Liver (tissue), 9 donors: ENCODE measurements around the gene MYO9A. TPM values are rescaled to one million over a fixed set of nuclear protein-coding genes. Genes with fewer than 3 reads are reported as not detected.

Experiments
- DNase-seq: peaks from one replicate; pipeline ENCODE4 v3.0.0-alpha.2; 2017; ENCODE audit warnings: low spot score
- H3K27ac ChIP-seq, 2 donors: one replicate each; pipeline ENCODE4 v1.7.0; 2013; ENCODE audit warnings: inconsistent platforms in 2 of 2, low read length in 2 of 2, control low read depth in 1 of 2, low read depth in 1 of 2, mild to moderate bottlenecking in 1 of 2
- H3K27me3 ChIP-seq, 4 donors: one replicate each; pipeline versions ENCODE4 v1.6.1 to v1.7.0; 2013; ENCODE audit warnings: low read length in 3 of 4, inconsistent platforms in 1 of 4, mild to moderate bottlenecking in 1 of 4, moderate library complexity in 1 of 4; ENCODE audit not compliant: control insufficient read depth in 4 of 4, insufficient read depth in 4 of 4
- H3K36me3 ChIP-seq, 4 donors: one replicate each; pipeline versions ENCODE4 v1.6.1 to v1.7.0; 2013; ENCODE audit warnings: low read length in 3 of 4, mild to moderate bottlenecking in 3 of 4, low read depth in 1 of 4, moderate library complexity in 1 of 4; ENCODE audit not compliant: control insufficient read depth in 4 of 4, insufficient read depth in 3 of 4
- H3K4me1 ChIP-seq, 4 donors: one replicate each; pipeline versions ENCODE4 v1.6.1 to v1.7.0; 2013; ENCODE audit warnings: low read length in 3 of 4, mild to moderate bottlenecking in 3 of 4, moderate library complexity in 1 of 4; ENCODE audit not compliant: control insufficient read depth in 4 of 4, insufficient read depth in 4 of 4
- H3K4me3 ChIP-seq, 3 donors: one replicate each; pipeline versions ENCODE4 v1.6.1 to v1.7.0; 2013; ENCODE audit warnings: low read length in 3 of 3, control low read depth in 1 of 3, low read depth in 1 of 3, mild to moderate bottlenecking in 1 of 3
- H3K9ac ChIP-seq, 2 donors: one replicate each; pipeline ENCODE4 v1.7.0; 2013; ENCODE audit warnings: low read length in 2 of 2, mild to moderate bottlenecking in 2 of 2, moderate library complexity in 2 of 2, control low read depth in 1 of 2, low read depth in 1 of 2
- H3K9me3 ChIP-seq, 4 donors: one replicate each; pipeline versions ENCODE4 v1.6.1 to v1.7.0; 2013; ENCODE audit warnings: low read length in 3 of 4; ENCODE audit not compliant: control insufficient read depth in 4 of 4
- ATF3 ChIP-seq: IDR thresholded peaks from 2 replicates; pipeline ENCODE4 v1.6.1; 2016; ENCODE audit warnings: antibody characterized with exemption
- CTCF ChIP-seq: fragments of 150-350 bp; IDR thresholded peaks from 2 replicates; pipeline ENCODE4 v1.5.1; 2017; ENCODE audit warnings: improper control_type of control experiment, low read depth, low read length; ENCODE audit not compliant: missing input control
- EGR1 ChIP-seq, 2 donors: IDR thresholded peaks; 2 replicates each; pipeline ENCODE4 v1.6.1; 2016 to 2018; ENCODE audit warnings: antibody characterized with exemption in 2 of 2, low read depth in 2 of 2
- FOXA1 ChIP-seq: IDR thresholded peaks from 2 replicates; pipeline ENCODE4 v1.6.1; 2016; ENCODE audit warnings: antibody characterized with exemption
- FOXA2 ChIP-seq: IDR thresholded peaks from 2 replicates; pipeline ENCODE4 v1.6.1; 2016; ENCODE audit warnings: antibody characterized with exemption
- GABPA ChIP-seq, 2 donors: IDR thresholded peaks in 1 of 2; conservative IDR thresholded peaks in 1 of 2; 2 replicates each; pipeline ENCODE4 v1.6.1; 2016; ENCODE audit warnings: antibody characterized with exemption in 2 of 2, mild to moderate bottlenecking in 1 of 2, moderate library complexity in 1 of 2
- HNF4A ChIP-seq, 2 donors: conservative IDR thresholded peaks; 2 replicates each; pipeline ENCODE4 v1.6.1; 2016; ENCODE audit warnings: antibody characterized with exemption in 2 of 2, mild to moderate bottlenecking in 2 of 2
- HNF4G ChIP-seq: IDR thresholded peaks from 2 replicates; pipeline ENCODE4 v1.6.1; 2016; ENCODE audit warnings: antibody characterized with exemption
- JUND ChIP-seq, 2 donors: IDR thresholded peaks; 2 replicates each; pipeline ENCODE4 v1.6.1; 2016; ENCODE audit warnings: antibody characterized with exemption in 2 of 2
- MAX ChIP-seq: IDR thresholded peaks from 2 replicates; pipeline ENCODE4 v1.6.1; 2016; ENCODE audit warnings: antibody characterized with exemption
- NR2F2 ChIP-seq: IDR thresholded peaks from 2 replicates; pipeline ENCODE4 v1.6.1; 2016; ENCODE audit warnings: antibody characterized with exemption
- RAD21 ChIP-seq, 2 donors: IDR thresholded peaks; 2 replicates each; pipeline ENCODE4 v1.6.1; 2016; ENCODE audit warnings: antibody characterized with exemption in 2 of 2, mild to moderate bottlenecking in 2 of 2
- REST ChIP-seq: IDR thresholded peaks from 2 replicates; pipeline ENCODE4 v1.6.1; 2016; ENCODE audit warnings: antibody characterized with exemption, mild to moderate bottlenecking
- RXRA ChIP-seq, 2 donors: IDR thresholded peaks; 2 replicates each; pipeline ENCODE4 v1.6.1; 2017 to 2018; ENCODE audit warnings: antibody characterized with exemption in 2 of 2, mild to moderate bottlenecking in 1 of 2
- SP1 ChIP-seq: IDR thresholded peaks from 2 replicates; pipeline ENCODE4 v1.6.1; 2018; ENCODE audit warnings: antibody characterized with exemption, mild to moderate bottlenecking
- TAF1 ChIP-seq: conservative IDR thresholded peaks from 2 replicates; pipeline ENCODE4 v1.6.1; 2016; ENCODE audit warnings: antibody characterized with exemption, mild to moderate bottlenecking
- YY1 ChIP-seq: IDR thresholded peaks from 2 replicates; pipeline ENCODE4 v1.6.1; 2016; ENCODE audit warnings: antibody characterized with exemption, mild to moderate bottlenecking
- ZBTB33 ChIP-seq: IDR thresholded peaks from 2 replicates; pipeline ENCODE4 v1.6.1; 2016; ENCODE audit warnings: antibody characterized with exemption
- WGBS: extraction: QIAGEN DNeasy Blood & Tissue Kit; methylation state at CpG from one replicate; pipeline ENCODE4 v1.1.7; 2013; 5-methylcytosine and 5-hydroxymethylcytosine counted together
- polyA plus RNA-seq, 2 donors: library from polyadenylated mRNA; stranded (reverse) in 1 of 2; unstranded in 1 of 2; fragments of 200-250 nt in 1 of 2; fragments of >200 nt in 1 of 2; fragmentation: Nextera tagmentation in 1 of 2; extraction: Ambion mirVana in 1 of 2; gene quantifications; one replicate each; pipeline versions ENCODE4 v1.2.1 to v1.2.3, GENCODE V29; 2013 to 2015
- total RNA-seq, 2 donors: library from RNA; depleted of rRNA; stranded (reverse); fragments of >200 nt; gene quantifications; one replicate each; pipeline ENCODE4 v1.2.3, GENCODE V29; 2014
- donor health status: healthy.
- donor health status: healthy.
- donor health status: healthy.
- donor health status: healthy.
- donor health status: healthy.

MYO9A gene
- total and polyA plus RNA-seq, 4 donors = 1.4 to 14.9 (median 8.4) TPM

GRCh38 chr15:71802770-71803169 is 315.2 kb downstream of the MYO9A start:
- no peak overlapping the region for H3K4me3 ChIP-seq
- TF ChIP-seq RAD21 (IDR thresholded peaks at IDR 0.05) = peak; percentile 37 to 54
- TF ChIP-seq CTCF = peak; percentile 27
- no peak for TF ChIP-seq NR2F2
- H3K9ac ChIP-seq = no peak overlapping the region
- no peaks in the 10 kb centered on the region for H3K36me3 ChIP-seq
- H3K9me3 ChIP-seq = no peaks in the 10 kb centered on the region
- H3K27me3 ChIP-seq = no peaks in the 10 kb centered on the region
- no peak overlapping the region for H3K27ac ChIP-seq
- WGBS = 58% methylated on average over 21 of the region's 21 CpGs
- H3K4me1 ChIP-seq = no peaks in the 10 kb centered on the region
- no peak for DNase-seq

GRCh38 chr15:71801935-71802655 is 315.9 kb downstream of the MYO9A start:
- no peaks in the 10 kb centered on the region for H3K9me3 ChIP-seq
- H3K4me3 ChIP-seq = no peak overlapping the region
- no peaks in the 10 kb centered on the region for H3K27me3 ChIP-seq
- H3K9ac ChIP-seq = no peak overlapping the region
- H3K36me3 ChIP-seq = no peaks in the 10 kb centered on the region
- TF ChIP-seq REST (no peak), GABPA (IDR thresholded peaks at IDR 0.05 in 1 of 2, conservative IDR thresholded peaks at IDR 0.05 in 1 of 2) (no peak), RAD21 (IDR thresholded peaks at IDR 0.05) (no peak), FOXA1 (no peak), HNF4G (no peak), SP1 (no peak), JUND (IDR thresholded peaks at IDR 0.05) (no peak), YY1 (no peak), EGR1 (IDR thresholded peaks at IDR 0.05; ENCODE audit: low read depth in 2 of 2) (no peak), RXRA (IDR thresholded peaks at IDR 0.05) (no peak), ATF3 (no peak), ZBTB33 (no peak), TAF1 (no peak), FOXA2 (no peak), HNF4A (conservative IDR thresholded peaks at IDR 0.05) (no peak), CTCF (no peak), MAX (no peak)
- no peak overlapping the region for H3K27ac ChIP-seq
- no peaks in the 10 kb centered on the region for H3K4me1 ChIP-seq
- WGBS = 96% methylated on average over 24 of the region's 24 CpGs
- DNase-seq = no peak
